DMS53 (cell line): Measurements from ENCODE around the gene CFAP45.
A peak's percentile ranks its signal among the peaks of the same experiment; 100 is the strongest.

Experiments used
- DNase-seq: peaks from one replicate; lab custom pipeline; 2025; lab: John Stamatoyannopoulos, UW

The CFAP45 gene, protein sequence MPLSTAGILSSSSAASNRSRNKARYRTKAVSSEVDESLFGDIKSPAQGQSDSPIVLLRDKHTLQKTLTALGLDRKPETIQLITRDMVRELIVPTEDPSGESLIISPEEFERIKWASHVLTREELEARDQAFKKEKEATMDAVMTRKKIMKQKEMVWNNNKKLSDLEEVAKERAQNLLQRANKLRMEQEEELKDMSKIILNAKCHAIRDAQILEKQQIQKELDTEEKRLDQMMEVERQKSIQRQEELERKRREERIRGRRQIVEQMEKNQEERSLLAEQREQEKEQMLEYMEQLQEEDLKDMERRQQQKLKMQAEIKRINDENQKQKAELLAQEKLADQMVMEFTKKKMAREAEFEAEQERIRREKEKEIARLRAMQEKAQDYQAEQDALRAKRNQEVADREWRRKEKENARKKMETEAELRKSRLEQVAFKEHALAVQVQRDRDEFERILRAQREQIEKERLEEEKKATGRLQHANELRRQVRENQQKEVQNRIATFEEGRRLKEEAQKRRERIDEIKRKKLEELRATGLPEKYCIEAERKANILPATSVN

DNA sequence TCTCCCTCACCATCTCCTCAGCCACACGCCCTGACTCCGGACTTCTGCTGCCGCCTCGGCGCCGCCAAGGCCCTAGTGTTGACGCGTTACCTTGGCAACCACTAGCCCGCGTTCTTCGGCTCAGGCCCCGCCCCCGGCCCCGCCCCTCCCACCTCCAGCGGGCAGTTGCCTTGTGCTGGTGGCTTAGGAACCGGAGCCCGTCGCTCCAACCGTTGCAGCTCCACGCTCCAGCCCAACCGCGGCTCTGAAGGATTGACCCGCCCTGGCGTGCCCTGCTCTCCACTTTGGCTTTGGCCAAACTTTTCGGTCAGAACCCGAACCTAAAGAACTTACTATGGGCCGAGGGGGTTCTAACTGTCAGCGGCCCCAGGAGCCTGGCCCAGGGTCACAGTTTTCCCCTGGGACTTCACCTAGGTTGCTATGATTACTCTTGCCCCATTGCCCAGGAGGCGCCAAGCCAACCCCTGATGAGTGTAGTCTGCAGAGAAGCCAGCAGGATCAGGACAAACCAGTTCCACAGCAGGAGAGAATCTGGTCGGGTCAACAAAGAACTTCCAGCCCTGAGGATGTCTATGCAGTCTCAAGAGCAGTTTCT, at the start of gene CFAP45:
CFAP45 (minus strand) TSS at position 80 of the 595 bp plus-strand sequence; CDS start at position 13, 67 bp downstream.
- DNase-seq: peak; percentile 97

DNA sequence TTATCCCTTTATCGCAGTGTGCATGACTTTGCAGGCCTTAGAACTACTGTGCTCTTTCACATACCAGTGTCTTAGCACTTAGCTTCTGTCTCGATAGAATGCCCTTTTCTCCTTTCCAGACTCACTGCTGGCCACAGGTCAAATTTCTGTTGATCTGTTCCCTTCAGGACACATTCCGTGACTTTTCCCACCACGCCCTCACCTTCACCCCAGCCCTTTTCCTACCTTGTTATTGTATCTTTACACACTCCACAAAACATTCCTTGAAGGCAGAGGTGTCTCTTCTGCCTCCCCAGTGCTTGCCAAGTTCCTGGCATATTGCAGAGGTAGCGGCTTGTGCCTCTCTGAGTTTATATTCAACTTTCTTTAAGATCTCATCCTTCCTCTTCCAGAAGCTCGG, 49.2 kb upstream of the CFAP45 start:
- DNase-seq: no peak

DNA sequence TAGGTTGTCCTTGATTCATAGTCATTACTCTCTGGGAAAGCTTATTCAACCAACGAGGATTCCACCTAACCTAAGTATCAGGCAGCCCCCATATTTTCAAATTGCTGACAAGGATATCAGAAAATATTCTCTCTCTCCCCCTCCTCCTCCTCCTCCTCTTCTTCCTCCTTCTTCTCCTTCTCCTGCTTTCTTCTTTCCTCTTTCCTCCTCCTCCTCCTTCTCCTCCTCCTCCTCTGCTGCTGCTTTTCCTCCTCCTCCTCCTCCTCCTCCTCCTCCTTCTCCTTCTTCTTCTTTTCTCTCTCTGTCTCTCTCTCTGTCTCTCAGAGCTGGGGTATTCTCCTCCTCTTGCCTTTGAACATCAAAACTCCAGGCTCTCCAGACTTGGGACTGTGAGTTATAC, 48.0 kb upstream of the CFAP45 start:
- no peak for DNase-seq

DNA sequence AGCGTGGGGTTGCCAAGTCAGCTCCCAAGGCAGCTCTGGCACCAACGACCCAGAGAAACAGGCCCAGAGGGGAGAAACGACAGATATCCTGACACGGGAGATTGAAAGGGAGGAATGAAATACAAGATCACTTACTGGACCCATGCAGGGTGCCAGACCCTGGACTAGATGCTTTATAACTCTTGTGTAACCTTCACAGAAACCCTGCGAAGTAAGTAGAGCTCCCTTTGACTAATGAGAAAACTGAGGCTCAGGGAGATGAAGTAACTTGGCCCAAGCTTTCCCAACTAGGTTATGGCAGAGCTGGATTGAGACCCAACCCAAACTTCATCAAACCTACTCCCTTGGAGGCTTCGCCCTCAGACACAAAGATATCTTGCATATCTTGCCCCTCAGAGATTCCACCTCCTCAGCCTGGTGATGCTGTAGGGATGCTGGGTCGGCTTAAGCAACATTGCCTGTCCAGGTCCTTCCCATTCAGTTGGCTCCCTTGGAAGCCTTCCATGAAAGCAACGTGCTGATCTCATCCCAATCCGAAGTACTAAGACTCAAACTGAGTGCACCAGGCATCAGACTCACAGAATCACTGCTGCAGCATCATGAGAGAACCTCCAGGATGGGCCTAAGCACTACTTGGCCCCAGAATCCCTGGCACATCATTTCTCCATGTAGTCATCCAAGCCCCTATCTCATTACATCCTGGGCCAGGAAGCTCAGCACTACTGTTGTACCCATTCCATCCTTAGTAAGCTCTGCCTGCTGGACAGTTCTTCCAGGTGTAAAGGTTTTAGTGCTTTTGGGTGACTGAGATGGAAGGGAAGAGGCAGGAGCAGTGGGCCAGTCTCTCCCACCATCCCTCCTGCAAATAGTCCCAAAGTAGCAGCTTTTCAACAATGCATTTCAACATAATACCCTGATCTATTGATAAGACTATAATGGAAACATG, 46.5 kb upstream of the CFAP45 start:
- DNase-seq: peak; percentile 32

DNA sequence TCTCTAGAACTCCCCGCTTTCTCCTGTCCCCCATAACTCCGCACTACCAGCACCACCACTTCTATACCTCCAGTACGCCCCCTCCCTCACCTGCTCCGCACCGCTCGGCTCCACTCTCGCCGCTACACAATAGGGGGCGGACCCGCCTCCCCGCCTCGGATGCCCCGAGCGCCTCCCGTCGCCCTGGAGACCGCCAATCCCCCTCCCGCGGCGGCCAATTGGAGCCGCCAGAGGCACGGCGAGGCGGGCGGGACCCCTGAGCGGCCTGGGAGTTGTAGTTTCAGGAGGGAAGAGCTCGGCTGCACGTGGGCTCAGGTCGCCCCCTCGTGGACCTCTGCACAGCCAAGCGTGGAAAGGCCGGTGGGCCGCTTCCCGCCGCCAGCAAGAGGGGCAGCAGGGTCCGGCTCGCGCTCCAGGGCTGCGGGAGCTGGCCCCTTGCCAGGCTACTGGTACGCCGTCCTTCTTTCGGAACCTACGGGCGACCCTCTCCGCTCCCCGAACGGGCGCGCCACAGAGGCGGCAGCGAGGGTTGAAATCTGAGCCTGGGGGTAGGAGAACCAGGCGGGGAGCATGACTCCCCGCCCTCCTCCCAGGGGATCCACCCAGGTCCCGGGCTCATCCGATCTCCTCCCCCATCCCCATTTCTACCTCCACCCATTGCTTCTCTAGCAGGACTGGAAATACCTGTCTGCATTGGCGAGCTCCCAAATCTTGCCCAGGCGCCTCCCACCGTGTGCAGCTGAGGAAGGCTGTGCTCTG, 45.7 kb upstream of the CFAP45 start, which contains the start of gene IGSF9:
IGSF9 (minus strand) TSS at position 131 of the 759 bp plus-strand sequence. CDS start 2,159 bp downstream, outside the sequence.
- peak; percentile 93 for DNase-seq

DNA sequence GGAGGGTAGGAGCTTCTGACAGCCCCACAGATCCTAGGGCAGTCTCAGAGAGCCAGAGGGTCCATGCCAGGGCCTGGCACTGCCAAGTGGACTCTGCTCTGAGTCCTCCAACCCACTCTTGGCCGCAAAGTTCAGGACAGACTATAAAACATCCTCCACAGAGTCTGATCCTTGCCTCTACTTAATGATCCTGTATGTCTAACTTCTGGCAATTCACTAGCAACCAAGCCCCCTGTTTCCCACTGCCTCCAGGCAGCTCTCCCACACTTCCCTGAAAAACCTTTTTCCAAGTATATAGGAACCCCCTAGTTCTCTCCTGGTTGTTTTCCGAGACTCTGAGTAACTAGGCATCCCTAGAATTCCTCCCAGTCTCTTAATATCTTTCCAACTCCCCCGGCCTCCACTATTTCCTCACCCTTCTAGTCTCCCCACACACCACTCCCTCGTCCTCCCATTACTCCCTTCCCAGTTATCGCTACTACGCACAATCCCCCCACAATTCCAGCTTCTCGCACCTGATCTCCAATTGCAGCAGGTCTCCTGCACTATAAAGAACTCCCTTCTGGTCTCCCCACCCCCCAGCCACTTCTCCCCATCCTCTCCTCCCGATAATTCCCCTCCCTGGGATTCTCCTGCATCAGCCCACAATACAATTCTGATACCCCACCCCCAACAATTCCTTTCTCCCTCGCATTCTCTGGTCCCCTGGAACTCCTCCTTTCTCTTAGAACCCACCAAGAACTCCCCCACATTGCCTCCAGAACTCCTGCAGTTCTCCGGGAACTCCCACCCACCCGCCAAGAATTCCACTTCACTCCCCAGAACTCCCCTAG, 44.9 kb upstream of the CFAP45 start:
- DNase-seq: no peak

DNA sequence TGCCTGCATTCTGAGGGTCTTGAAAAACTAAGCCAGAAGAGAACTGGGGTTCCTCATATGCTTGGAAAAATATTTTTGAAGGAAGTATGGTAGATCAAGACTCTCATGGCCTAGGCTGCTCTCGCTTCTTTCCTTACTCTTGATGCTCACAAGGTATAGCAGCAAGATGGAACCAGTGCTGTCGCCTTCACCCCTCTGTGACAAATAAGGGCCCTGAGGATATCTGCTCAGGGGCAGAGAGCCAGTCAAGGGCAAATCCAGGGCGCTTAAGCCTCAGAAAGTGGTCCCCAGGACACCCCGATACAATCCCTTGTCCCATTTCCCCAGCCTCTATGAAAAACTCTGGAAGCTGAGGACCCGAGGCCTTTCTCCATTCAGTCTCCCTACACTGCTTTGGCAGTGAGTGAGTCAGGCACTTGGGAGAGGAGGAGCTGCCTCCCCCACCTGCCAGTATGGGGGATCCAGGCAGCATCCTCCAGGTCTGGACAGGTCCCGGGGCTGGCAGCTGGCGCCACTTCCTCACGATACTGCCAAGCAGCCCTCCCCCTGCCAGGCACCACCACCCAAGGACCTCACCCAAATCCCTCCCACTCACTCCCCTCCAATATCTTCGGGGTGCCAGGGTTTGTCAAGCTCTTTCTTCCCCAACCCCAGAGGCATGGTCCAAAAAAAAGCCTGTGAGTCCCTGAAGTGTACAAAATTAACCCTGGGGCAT, 44.1 kb upstream of the CFAP45 start:
- DNase-seq: no peak

DNA sequence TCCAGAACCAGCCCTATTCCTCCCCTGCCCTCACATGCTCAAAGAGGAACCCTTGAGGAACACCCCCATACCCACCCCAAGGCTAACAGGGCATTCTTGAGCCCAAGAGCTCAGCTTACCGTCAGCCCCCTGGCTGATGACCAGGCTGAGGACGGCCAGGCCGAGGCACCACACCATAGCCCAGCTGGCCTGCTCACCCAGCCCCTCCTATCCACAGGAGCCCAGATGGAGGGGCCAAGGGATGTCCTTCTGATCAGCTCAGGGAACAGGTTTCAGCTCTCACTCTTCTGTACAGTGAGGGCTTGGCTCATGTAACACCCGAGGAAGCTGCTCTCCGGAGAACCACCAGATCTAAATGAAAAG, 43.3 kb upstream of the CFAP45 start:
- DNase-seq: no peak

DNA sequence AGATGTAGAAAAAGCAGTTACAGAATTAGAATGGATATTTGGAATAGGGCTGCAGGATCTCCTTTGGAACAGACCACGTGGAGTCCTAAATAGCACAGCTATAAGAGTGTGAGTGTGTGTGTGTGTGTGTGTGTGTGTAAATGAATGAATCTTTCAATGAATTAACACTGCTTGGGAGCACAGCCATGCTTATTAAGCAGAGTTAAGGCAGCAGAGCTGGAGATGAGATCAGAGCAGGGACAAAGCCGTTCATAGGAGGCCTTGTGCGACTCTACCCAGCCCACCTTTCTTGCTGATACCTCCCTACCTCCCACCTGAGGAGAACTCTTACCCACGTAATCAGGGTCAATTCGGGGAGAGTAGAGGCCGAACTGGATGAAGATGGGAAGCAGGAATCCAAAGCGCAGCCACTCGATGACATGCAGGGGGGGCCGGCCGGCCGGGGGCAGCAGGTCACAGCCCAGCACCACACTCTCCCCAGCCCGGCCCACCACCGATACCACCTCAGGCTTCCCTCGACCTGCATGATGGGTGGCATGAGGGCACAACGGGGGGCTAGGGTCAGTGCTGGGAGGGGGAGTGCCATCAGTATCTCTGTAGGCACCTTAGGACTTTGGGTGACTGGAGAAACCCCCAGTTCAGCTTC, 42.8 kb upstream of the CFAP45 start:
- DNase-seq: no peak

DNA sequence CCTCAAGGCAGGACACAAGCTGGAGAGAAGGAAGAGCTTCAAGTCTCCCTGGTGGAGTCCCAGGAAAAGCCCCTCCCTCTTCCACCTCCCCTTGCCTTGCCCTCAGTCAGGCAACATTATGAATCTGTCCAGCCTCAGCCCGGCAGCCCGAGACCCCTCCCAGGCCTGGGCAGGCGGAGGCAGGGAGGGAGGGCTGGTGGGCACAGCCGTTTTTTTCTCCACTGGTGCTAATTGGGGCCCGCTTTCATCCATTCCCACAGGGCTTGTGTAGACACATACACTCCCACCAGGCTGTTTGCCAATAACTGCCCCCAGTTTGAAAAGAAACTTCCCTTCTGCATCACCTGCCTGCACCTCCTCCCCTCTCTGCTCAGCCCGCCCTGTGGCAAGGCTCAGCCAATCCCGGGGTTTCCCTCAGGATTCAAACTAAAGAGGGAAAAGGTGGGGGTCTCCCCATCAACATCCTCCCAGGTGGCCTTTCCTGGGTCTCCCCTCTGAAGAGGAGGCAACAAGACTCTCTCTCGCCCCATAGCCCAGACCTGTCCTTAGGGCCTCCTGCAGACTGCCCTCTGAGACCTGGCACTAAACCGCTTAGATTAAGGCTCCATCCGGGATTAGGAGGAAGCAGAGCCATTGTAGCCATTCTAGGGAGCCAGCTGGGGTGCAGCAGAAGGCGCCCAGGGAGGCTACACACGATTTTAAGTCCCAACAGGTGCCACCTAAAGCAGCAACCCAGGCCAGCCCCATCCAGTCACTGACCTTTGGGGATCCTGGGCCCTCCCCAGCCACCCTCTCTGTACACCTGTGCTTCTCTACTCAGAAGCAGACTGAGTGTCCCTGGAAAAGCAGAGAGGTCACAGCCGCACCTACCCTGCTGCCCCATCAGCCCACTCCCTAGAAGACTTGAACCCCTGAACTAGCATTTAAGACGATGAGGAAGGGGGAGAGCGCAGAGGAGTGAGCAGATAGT, 41.9 kb upstream of the CFAP45 start:
- DNase-seq: no peak

DNA sequence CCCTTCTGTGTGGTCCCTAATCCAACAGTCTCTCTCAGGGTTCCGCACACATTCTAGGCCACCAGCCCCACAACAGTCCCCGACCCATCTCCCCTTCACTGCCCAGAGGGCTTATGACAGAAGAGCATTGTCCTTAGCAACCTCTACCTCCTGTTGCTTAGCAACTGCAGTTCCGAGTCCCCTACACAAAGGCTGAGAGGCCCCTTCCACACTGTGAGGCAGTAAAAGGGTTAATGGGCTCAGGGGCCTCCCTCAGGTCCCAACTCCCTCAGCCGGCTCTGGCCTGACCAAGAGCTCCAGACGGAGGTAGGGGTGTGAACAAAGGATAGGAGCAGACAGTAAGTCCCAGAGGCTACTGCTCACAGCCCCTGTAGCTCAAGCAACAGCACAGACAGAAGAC, 41.2 kb upstream of the CFAP45 start:
- no peak for DNase-seq

DNA sequence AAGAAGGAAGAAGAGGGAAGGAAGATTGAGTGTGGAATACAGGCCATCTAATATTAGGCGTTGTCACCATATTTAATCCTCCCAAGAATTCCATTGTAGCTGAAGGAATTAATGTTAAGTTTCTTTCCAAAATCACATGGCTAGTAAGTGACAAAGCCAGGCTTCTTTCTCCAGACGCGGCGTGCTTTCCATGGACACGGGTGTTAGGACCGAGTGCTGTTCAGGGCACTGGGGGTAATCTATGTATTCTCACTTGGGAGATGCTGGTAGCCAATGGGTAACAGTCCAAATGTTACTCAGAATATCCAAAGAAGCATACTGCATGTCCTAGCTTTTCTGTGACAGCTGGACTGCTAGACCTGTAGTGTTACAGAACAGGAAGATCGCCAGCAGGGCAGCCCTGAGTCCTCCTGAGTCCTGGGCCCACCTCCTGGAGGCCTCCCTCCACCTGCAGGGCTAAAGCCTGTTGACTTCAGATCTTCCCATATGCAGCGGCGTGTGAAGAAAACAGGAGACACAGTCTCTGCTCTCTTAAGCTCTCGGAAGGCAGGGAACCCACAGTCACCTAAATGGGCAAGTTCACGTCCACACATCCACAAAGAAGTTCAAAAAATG, 40.1 kb upstream of the CFAP45 start:
- DNase-seq: no peak

DNA sequence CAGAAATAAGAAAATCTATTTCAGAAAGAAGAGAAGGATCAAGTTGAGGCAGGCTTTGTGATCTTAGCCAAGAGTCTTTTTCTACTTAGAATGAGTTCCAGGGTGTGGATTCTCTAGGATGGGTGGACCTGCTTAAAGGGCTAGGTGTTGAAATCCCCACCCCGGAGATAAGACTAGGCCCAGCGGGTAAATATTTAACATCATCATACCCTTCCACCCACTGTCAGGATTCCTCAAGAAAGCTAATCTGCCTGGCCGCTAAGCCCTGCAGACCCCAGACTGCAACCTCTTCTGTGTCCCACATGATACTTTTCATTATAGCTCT, 39.7 kb upstream of the CFAP45 start:
- no peak for DNase-seq

DNA sequence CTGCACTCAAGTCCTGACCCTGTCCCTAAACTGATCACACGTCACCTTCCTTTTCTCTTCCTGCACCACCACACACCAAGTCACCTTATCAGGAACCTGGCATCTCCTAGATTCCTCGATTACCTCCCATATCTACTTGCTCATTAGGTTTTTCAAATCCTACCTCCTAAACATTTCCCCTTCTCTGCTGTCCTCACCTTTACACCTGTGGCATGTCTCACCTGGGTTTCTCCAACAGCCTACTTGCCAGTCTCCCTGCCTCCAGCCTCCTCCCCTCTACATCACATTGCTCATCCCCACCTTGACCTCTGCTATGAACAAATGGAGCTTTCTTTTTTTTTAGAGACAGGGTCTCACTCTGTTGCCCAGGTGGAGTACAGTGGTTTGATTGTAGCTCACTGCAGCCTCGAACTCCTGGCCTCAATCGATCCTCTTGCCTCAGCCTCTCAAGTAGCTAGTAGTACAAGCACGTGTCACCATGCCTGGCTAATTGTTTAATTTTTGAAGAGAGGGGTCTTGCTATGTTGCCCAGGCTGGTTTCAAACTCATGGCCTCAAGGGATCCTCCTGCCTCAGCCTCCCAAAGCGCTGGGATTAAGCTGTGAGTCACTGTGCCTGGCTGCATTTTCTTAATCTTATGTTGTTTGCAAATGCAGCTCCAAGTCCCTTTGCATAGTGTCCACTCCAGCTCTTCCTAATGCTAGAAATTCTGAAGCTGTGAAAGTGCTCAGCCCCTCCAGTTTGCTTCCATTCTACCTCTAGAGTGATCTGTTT, 39.1 kb upstream of the CFAP45 start:
- no peak for DNase-seq

DNA sequence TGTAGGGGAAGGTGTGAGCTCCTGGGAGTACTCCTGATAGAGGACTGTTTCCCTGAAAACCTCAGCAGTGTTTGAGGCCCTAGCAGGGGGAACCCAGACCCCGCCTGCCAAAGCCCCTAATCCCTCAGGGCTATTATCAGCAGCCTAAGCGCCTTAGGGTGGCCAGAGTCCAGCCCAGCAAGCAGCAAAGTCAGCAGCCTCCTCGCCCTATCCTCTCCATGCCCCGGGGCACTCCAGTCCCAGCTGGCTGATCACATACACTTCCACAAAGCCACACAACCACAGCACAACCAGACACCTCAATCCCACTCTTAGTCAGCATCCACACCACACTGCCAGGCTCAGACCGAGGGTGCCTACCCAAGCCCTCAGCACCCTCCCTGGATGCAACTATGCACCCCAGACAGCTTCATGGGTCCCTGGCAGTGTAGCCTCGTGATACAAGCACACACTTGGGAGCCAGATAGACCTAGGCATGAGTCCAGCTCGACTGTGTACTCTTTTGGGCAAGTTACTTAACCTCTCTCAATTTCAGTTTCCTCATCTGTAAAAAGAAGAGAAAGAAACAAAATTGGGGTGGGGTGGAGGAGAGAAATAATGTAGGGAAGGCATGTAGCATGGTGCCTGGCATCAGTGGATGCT, 38.4 kb upstream of the CFAP45 start:
- no peak for DNase-seq

DNA sequence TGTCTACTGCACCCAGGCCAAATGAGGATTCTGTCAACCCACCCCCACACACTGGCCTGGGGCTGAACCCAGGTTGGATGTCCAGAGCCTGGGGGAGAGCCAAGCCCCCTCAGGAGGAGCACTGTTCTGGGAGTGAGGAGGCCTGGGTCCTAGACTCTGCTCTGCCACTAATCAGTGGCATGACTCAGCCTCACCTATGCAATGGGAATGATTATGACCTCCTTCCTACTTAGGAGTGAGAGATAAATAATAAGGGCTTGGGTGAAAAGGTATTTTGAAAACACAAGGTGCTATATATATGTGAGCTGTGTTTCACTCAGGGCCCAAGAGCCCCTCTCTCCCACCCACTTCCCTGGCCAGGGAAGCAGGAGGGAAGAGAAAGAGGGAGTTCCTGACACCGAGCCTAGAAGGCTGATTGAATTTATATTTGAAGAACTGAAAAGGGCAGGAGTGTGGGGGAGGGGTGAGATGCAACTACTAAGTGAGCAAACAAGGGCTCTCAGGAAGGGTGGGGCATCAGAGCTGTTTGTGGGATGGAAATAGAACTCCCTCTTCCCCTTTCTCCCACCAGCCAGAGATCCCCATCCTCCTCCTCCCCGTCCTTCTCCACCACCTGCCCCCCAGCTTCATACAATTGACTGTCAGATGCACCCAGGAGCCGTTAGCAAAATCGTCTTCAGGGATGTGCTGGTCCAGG, 37.2 kb upstream of the CFAP45 start:
- peak; percentile 45 for DNase-seq
